Neural cell (in vitro differentiated cells): ENCODE data around the gene ACP4. TPM values are rescaled to one million over a fixed set of nuclear protein-coding genes. Genes with fewer than 3 reads are reported as not detected.

Source experiments
- H2AFZ ChIP-seq: fragments of 200-600, 300-800 bp; sonication (generic), shearing (Covaris generic); 2 replicates; pipeline ENCODE4 v1.6.0; 2014; ENCODE audit warnings: low read depth, mild to moderate bottlenecking, antibody characterized with exemption, low read length, moderate library complexity
- H3F3A ChIP-seq: fragments of 200-600 bp; shearing (Covaris generic); 2 replicates; pipeline ENCODE4 v1.6.1; 2016; ENCODE audit warnings: mild to moderate bottlenecking, moderate library complexity, mixed read lengths, antibody characterized with exemption, low read length; ENCODE audit not compliant: insufficient read depth, poor library complexity, severe bottlenecking
- H3K27ac ChIP-seq: fragments of 200-600, 300-800 bp; sonication (generic), shearing (Covaris generic); 2 replicates; pipeline ENCODE4 v1.5.1; 2014; ENCODE audit warnings: mild to moderate bottlenecking, low read length, moderate library complexity
- H3K27me3 ChIP-seq: fragments of 300-800, 200-600 bp; sonication (generic), shearing (Covaris generic); 2 replicates; pipeline ENCODE4 v1.6.0; 2014; ENCODE audit warnings: mild to moderate bottlenecking, low read depth, low read length, moderate library complexity; ENCODE audit not compliant: insufficient read depth
- H3K36me3 ChIP-seq: fragments of 300-800, 200-600 bp; sonication (generic), shearing (Covaris generic); 2 replicates; pipeline ENCODE4 v1.5.1; 2014; ENCODE audit warnings: mild to moderate bottlenecking, antibody characterized with exemption, low read length, moderate library complexity; ENCODE audit not compliant: insufficient read depth
- H3K4me2 ChIP-seq: fragments of 300-800, 200-600 bp; sonication (generic), shearing (Covaris generic); 2 replicates; pipeline ENCODE4 v1.6.0; 2014; ENCODE audit warnings: mild to moderate bottlenecking, low read length
- H3K4me3 ChIP-seq: fragments of 300-800, 200-600 bp; sonication (generic), shearing (Covaris generic); 2 replicates; pipeline ENCODE4 v1.5.1; 2014; ENCODE audit warnings: mild to moderate bottlenecking, low read length, moderate library complexity
- H3K79me2 ChIP-seq: fragments of 200-600 bp; shearing (Covaris generic); replicated peaks from 2 replicates; pipeline ENCODE4 v1.6.0; 2014; ENCODE audit warnings: mild to moderate bottlenecking, low read length, moderate library complexity; ENCODE audit not compliant: insufficient read depth
- H3K9ac ChIP-seq: fragments of 300-800, 200-600 bp; sonication (generic), shearing (Covaris generic); 2 replicates; pipeline ENCODE4 v1.6.1; 2016; ENCODE audit warnings: mild to moderate bottlenecking, low read length, mixed read lengths
- H3K9me2 ChIP-seq: fragments of 200-600 bp; shearing (Covaris generic); 2 replicates; pipeline ENCODE4 v1.6.1; 2016; ENCODE audit warnings: mild to moderate bottlenecking, low read length, mixed read lengths; ENCODE audit not compliant: insufficient read depth
- H3K9me3 ChIP-seq: fragments of 200-600, 300-800 bp; sonication (generic), shearing (Covaris generic); 2 replicates; pipeline ENCODE4 v1.6.1; 2016; ENCODE audit warnings: mild to moderate bottlenecking, mixed run types, low read length, moderate library complexity, mixed read lengths
- H4K20me1 ChIP-seq: fragments of 200-600 bp; shearing (Covaris generic); 2 replicates; pipeline ENCODE4 v1.6.1; 2016; ENCODE audit warnings: mild to moderate bottlenecking, mixed run types; ENCODE audit not compliant: insufficient read depth
- CTCF ChIP-seq: fragments of 450-650 bp; IDR thresholded peaks from 2 replicates; pipeline ENCODE4 v1.5.1; 2014; ENCODE audit warnings: antibody characterized with exemption, mild to moderate bottlenecking, moderate library complexity; ENCODE audit not compliant: poor library complexity, severe bottlenecking
- EP300 ChIP-seq: fragments of 450-650 bp; conservative IDR thresholded peaks from 2 replicates; pipeline ENCODE4 v1.6.1; 2014; ENCODE audit warnings: antibody characterized with exemption, mild to moderate bottlenecking, moderate library complexity; ENCODE audit not compliant: poor library complexity, severe bottlenecking
- EZH2 ChIP-seq: fragments of 200-600, 300-800 bp; shearing (Covaris generic), sonication (generic); IDR thresholded peaks from 2 replicates; pipeline ENCODE4 v1.6.1; 2014; ENCODE audit warnings: antibody characterized with exemption, low read length, borderline replicate concordance, mild to moderate bottlenecking; ENCODE audit not compliant: insufficient read depth, poor library complexity, severe bottlenecking
- MXI1 ChIP-seq: fragments of 450-650 bp; conservative IDR thresholded peaks from 2 replicates; pipeline ENCODE4 v1.6.1; 2014; ENCODE audit warnings: antibody characterized with exemption, mild to moderate bottlenecking; ENCODE audit not compliant: poor library complexity, severe bottlenecking
- POLR2AphosphoS5 ChIP-seq: IDR thresholded peaks from 2 replicates; pipeline ENCODE4 v1.6.1; 2012
- RAD21 ChIP-seq: fragments of 450-650 bp; conservative IDR thresholded peaks from 2 replicates; pipeline ENCODE4 v1.6.1; 2014; ENCODE audit warnings: antibody characterized with exemption, mild to moderate bottlenecking, moderate library complexity
- REST ChIP-seq: IDR thresholded peaks from 2 replicates; pipeline ENCODE4 v1.6.1; 2012; ENCODE audit warnings: borderline replicate concordance
- SMC3 ChIP-seq: fragments of 450-650 bp; conservative IDR thresholded peaks from 2 replicates; pipeline ENCODE4 v1.6.1; 2014; ENCODE audit warnings: antibody characterized with exemption, mild to moderate bottlenecking, moderate library complexity; ENCODE audit not compliant: poor library complexity
- TAF1 ChIP-seq: IDR thresholded peaks from 2 replicates; pipeline ENCODE4 v1.6.1; 2012; ENCODE audit warnings: low read depth
- polyA plus RNA-seq: library from polyadenylated mRNA; depleted of rRNA; stranded (reverse); fragments of >200 nt; gene quantifications from 2 replicates; pipeline ENCODE4 v1.2.3, GENCODE V29; 2014

Gene ACP4
- polyA plus RNA-seq, 1 donor from 2014 or later = not detected

GRCh38 chr19:50796634-50797428, 6.6 kb downstream of the ACP4 start:
- Histone ChIP-seq H2AFZ (no peak overlapping the region), H4K20me1 (no peaks in the 10 kb centered on the region), H3K4me3 (no peak overlapping the region), H3K4me2 (no peak overlapping the region), H3K9me2 (no peaks in the 10 kb centered on the region), H3K79me2 (peaks cover under 1% of the 10 kb centered on the region), H3K27ac (no peak overlapping the region), H3F3A (no peaks in the 10 kb centered on the region), H3K36me3 (no peaks in the 10 kb centered on the region), H3K27me3 (no peaks in the 10 kb centered on the region), H3K9me3 (no peaks in the 10 kb centered on the region), H3K9ac (no peak overlapping the region)
- TF ChIP-seq CTCF (no peak), POLR2AphosphoS5 (no peak), SMC3 (no peak), EP300 (no peak), RAD21 (no peak), EZH2 (no peak), REST (no peak), TAF1 (no peak), MXI1 (no peak)

GRCh38 chr19:50797429-50797780, 7.2 kb downstream of the ACP4 start:
- H3K79me2 ChIP-seq = peaks cover 6% of the 10 kb centered on the region
- H2AFZ ChIP-seq = no peak overlapping the region
- H3K4me3 ChIP-seq = no peak overlapping the region
- H3K9me3 ChIP-seq = no peaks in the 10 kb centered on the region
- H3K4me2 ChIP-seq = no peak overlapping the region
- H3K27me3 ChIP-seq = no peaks in the 10 kb centered on the region
- no peak overlapping the region for H3K9ac ChIP-seq
- no peaks in the 10 kb centered on the region for H3K9me2 ChIP-seq
- H3K36me3 ChIP-seq = no peaks in the 10 kb centered on the region
- H4K20me1 ChIP-seq = no peaks in the 10 kb centered on the region
- no peaks in the 10 kb centered on the region for H3F3A ChIP-seq
- no peak for TF ChIP-seq SMC3
- TF ChIP-seq EZH2 = no peak
- no peak for TF ChIP-seq POLR2AphosphoS5
- no peak for TF ChIP-seq REST
- no peak for TF ChIP-seq EP300
- TF ChIP-seq MXI1 = no peak
- no peak for TF ChIP-seq CTCF
- no peak for TF ChIP-seq RAD21
- TF ChIP-seq TAF1 = no peak
- H3K27ac ChIP-seq = no peak overlapping the region
